Measurements from ENCODE around the gene TRPM4.

TRPM4 gene

DNA sequence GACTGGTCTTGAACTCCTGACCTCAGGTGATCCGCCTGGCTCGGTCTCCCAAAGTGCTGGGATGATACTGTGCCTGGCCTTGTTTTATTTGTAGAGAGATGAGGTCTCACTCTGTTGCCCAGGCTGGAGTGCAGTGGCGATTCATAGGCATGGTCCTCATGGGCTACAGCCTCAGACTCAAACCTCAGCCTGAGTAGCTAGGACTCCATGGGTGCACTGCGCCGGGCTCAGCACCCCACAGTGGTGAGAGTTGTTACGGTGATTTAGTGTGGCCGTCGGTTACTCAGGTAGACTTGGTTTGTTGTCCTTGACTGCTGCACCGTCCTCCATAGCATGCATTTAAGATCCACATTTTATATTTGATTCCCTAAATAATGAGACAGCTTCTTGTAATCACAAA is 86.7 kb downstream of the TRPM4 start:
- H3K27me3 Mint-ChIP-seq (ENCODE audit: low read depth, poor library complexity): peaks cover 8% of the 10 kb centered on the region
- no peaks in the 10 kb centered on the region for H3K9me3 Mint-ChIP-seq
- TF ChIP-seq CTCF (IDR thresholded peaks at IDR 0.05): no peak
- H3K36me3 Mint-ChIP-seq (ENCODE audit: low read depth): no peaks in the 10 kb centered on the region
- H3K4me1 Mint-ChIP-seq: peaks cover 13% of the 10 kb centered on the region
- H3K27ac Mint-ChIP-seq: no peak overlapping the region
- no peak for DNase-seq
- no peak overlapping the region for H3K4me3 Mint-ChIP-seq

DNA sequence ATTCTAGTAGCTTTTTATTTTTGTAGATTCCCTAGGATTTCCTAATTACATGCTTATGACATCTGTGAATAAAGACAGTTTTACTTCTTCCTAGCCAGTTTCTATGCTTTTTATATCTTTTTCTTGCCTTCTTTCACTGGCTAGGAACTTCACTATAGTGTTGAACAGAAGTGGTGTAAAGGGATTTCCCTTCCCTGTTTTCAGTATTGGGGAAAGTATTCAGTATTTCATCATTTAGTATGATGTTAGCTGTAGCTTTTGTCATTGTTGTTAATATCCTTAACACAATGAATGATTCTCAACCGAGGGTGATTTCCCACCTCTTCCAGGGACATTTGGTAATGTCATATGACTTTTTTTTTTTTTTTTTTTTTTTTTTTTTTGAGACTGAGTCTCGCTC is 90.1 kb downstream of the TRPM4 start:
- H3K36me3 Mint-ChIP-seq (ENCODE audit: low read depth): peaks cover 12% of the 10 kb centered on the region
- H3K9me3 Mint-ChIP-seq: peaks cover 11% of the 10 kb centered on the region
- DNase-seq: no peak
- no peak overlapping the region for H3K4me3 Mint-ChIP-seq
- no peak for TF ChIP-seq CTCF (IDR thresholded peaks at IDR 0.05)
- no peak overlapping the region for H3K27ac Mint-ChIP-seq
- peaks cover 12% of the 10 kb centered on the region for H3K4me1 Mint-ChIP-seq
- H3K27me3 Mint-ChIP-seq (ENCODE audit: low read depth, poor library complexity): peaks cover 4% of the 10 kb centered on the region

- Mint-ChIP-seq H3K27me3 (ENCODE audit: low read depth, poor library complexity) (peaks cover 14% of the 10 kb centered on the region), H3K36me3 (ENCODE audit: low read depth) (peaks cover 12% of the 10 kb centered on the region), H3K27ac (no peak overlapping the region), H3K4me1 (no peaks in the 10 kb centered on the region), H3K4me3 (no peak overlapping the region), H3K9me3 (peaks cover 11% of the 10 kb centered on the region)
- DNase-seq: no peak
- no peak for TF ChIP-seq CTCF (IDR thresholded peaks at IDR 0.05)
Observed at GRCh38 chr19:49249933-49250332, 92.3 kb downstream of the TRPM4 start.

- H3K4me3 Mint-ChIP-seq: no peak overlapping the region
- peaks cover 3% of the 10 kb centered on the region for H3K36me3 Mint-ChIP-seq (ENCODE audit: low read depth)
- H3K4me1 Mint-ChIP-seq: no peaks in the 10 kb centered on the region
- H3K27ac Mint-ChIP-seq: no peak overlapping the region
- H3K9me3 Mint-ChIP-seq: peaks cover 34% of the 10 kb centered on the region
- H3K27me3 Mint-ChIP-seq (ENCODE audit: low read depth, poor library complexity): peaks cover 18% of the 10 kb centered on the region
- no peak for DNase-seq
- no peak for TF ChIP-seq CTCF (IDR thresholded peaks at IDR 0.05)
Observed at GRCh38 chr19:49255674-49256073, 98.1 kb downstream of the TRPM4 start.

- H3K27me3 Mint-ChIP-seq (ENCODE audit: low read depth, poor library complexity): peaks cover 21% of the 10 kb centered on the region
- no peak overlapping the region for H3K27ac Mint-ChIP-seq
- TF ChIP-seq CTCF (IDR thresholded peaks at IDR 0.05): no peak
- H3K4me3 Mint-ChIP-seq: no peak overlapping the region
- H3K4me1 Mint-ChIP-seq: no peaks in the 10 kb centered on the region
- H3K9me3 Mint-ChIP-seq: peaks cover 40% of the 10 kb centered on the region
- no peak for DNase-seq
- no peaks in the 10 kb centered on the region for H3K36me3 Mint-ChIP-seq (ENCODE audit: low read depth)
Observed at GRCh38 chr19:49256691-49257090, 99.1 kb downstream of the TRPM4 start.
